CD4-positive, CD25-positive, alpha-beta regulatory T cell (primary cell): Measurements from ENCODE around the gene COTL1. TPM values are rescaled to one million over a fixed set of nuclear protein-coding genes. Genes with fewer than 3 reads are reported as not detected.

Source experiments
- ATAC-seq, 2 donors: fragments of 150-1000 bp; cut with Tn5 transposase; one replicate each; pipeline ENCODE4 v1.10.0; 2021; ENCODE audit warnings: low read depth in 2 of 2, moderate number of reproducible peaks in 2 of 2, moderate library complexity in 1 of 2
- DNase-seq, 3 donors: peaks; one replicate each; pipeline versions ENCODE4 v3.0.0 to v3.0.0-alpha.2; 2012 to 2022; ENCODE audit warnings: mixed read lengths in 1 of 3
- H3K27ac ChIP-seq: one replicate; pipeline ENCODE4 v1.7.0; 2013; ENCODE audit warnings: mild to moderate bottlenecking, low read length; ENCODE audit not compliant: insufficient read depth, poor library complexity, severe bottlenecking
- H3K27me3 ChIP-seq: one replicate; pipeline ENCODE4 v1.7.0; 2013; ENCODE audit warnings: low read length; ENCODE audit not compliant: control insufficient read depth, insufficient read depth
- H3K36me3 ChIP-seq: one replicate; pipeline ENCODE4 v1.7.0; 2013; ENCODE audit warnings: mild to moderate bottlenecking, low read length, moderate library complexity; ENCODE audit not compliant: control insufficient read depth, insufficient read depth
- H3K4me1 ChIP-seq: 2 replicates; pipeline ENCODE4 v1.7.0; 2013; ENCODE audit warnings: mild to moderate bottlenecking, low read length; ENCODE audit not compliant: insufficient read depth, control insufficient read depth, poor library complexity, severe bottlenecking
- H3K4me3 ChIP-seq: one replicate; pipeline ENCODE4 v1.7.0; 2013; ENCODE audit warnings: low read depth, mild to moderate bottlenecking, low read length, moderate library complexity
- H3K9me3 ChIP-seq, 2 experiments: 1 replicate in 1 of 2; 2 replicates in 1 of 2; pipeline ENCODE4 v1.7.0; 2013; ENCODE audit warnings: low read length in 2 of 2, mild to moderate bottlenecking in 1 of 2, moderate library complexity in 1 of 2; ENCODE audit not compliant: control insufficient read depth in 2 of 2
- H3K27ac Mint-ChIP-seq, 3 donors: one replicate each; pipeline ENCODE4 v1.8.0; 2020 to 2022; ENCODE audit warnings: mild to moderate bottlenecking in 3 of 3, mixed read lengths in 3 of 3, moderate library complexity in 2 of 3
- H3K27me3 Mint-ChIP-seq: one replicate; pipeline ENCODE4 v1.8.0; 2022; ENCODE audit warnings: mild to moderate bottlenecking, mixed read lengths
- H3K36me3 Mint-ChIP-seq: one replicate; pipeline ENCODE4 v1.8.0; 2020; ENCODE audit warnings: mixed read lengths
- H3K4me1 Mint-ChIP-seq, 4 donors: one replicate each; pipeline ENCODE4 v1.8.0; 2020 to 2022; ENCODE audit warnings: mixed read lengths in 4 of 4, mild to moderate bottlenecking in 1 of 4
- H3K4me3 Mint-ChIP-seq, 4 donors: one replicate each; pipeline ENCODE4 v1.8.0; 2020 to 2022; ENCODE audit warnings: mild to moderate bottlenecking in 4 of 4, mixed read lengths in 4 of 4, moderate library complexity in 3 of 4
- H3K9me3 Mint-ChIP-seq, 7 donors: one replicate each; pipeline ENCODE4 v1.8.0; 2020 to 2022; ENCODE audit warnings: mixed read lengths in 7 of 7, mild to moderate bottlenecking in 3 of 7, moderate library complexity in 2 of 7
- polyA plus RNA-seq, 4 donors: library from polyadenylated mRNA; unstranded; fragments of 300-500 nt; fragmentation: Illumina TruSeq; gene quantifications; one replicate each; pipeline ENCODE4 v1.2.3, GENCODE V29; 2021
- total RNA-seq: library from RNA; stranded (reverse); gene quantifications from one replicate; pipeline ENCODE4 v1.2.3, GENCODE V29; 2022

The COTL1 gene
- total and polyA plus RNA-seq, 5 donors from 2014 or later, result 353 to 761 (median 475) TPM

- H3K27ac Mint-ChIP-seq, result peak overlapping the region in 2 of 3 donors; percentile 58 to 90
- peaks cover 3% of the 10 kb centered on the region for H3K4me1 ChIP-seq
Observed at GRCh38 chr16:84568066-84568465, 49.8 kb downstream of the COTL1 start.

GRCh38 chr16:84567286-84567962 is 50.5 kb downstream of the COTL1 start:
- no peak overlapping the region for H3K27ac ChIP-seq
- no peak overlapping the region for H3K4me3 Mint-ChIP-seq
- peaks cover 0 to 12% (median 3%) of the 10 kb centered on the region in 7 donors for H3K9me3 Mint-ChIP-seq
- H3K27me3 ChIP-seq, result no peaks in the 10 kb centered on the region
- H3K36me3 Mint-ChIP-seq, result peaks cover 59% of the 10 kb centered on the region
- peaks cover 75% of the 10 kb centered on the region for H3K36me3 ChIP-seq
- peak overlapping the region in 2 of 3 donors; percentile 58 to 89 for H3K27ac Mint-ChIP-seq
- ATAC-seq (no peak), DNase-seq (no peak)
- H3K9me3 ChIP-seq, result peaks cover 4 to 7% of the 10 kb centered on the region in 2 experiments
- H3K27me3 Mint-ChIP-seq, result no peaks in the 10 kb centered on the region
- H3K4me3 ChIP-seq, result no peak overlapping the region
- peaks cover 6 to 31% (median 20%) of the 10 kb centered on the region in 4 donors for H3K4me1 Mint-ChIP-seq
- H3K4me1 ChIP-seq, result peaks cover 3% of the 10 kb centered on the region

More at GRCh38 chr16:84568066-84568465, 49.8 kb downstream of the COTL1 start:
- ATAC-seq, result no peak
- Mint-ChIP-seq H3K9me3 (peaks cover 0 to 13% (median 3%) of the 10 kb centered on the region in 7 donors), H3K4me3 (no peak overlapping the region), H3K4me1 (peaks cover 6 to 31% (median 22%) of the 10 kb centered on the region in 4 donors), H3K27me3 (no peaks in the 10 kb centered on the region), H3K36me3 (peaks cover 59% of the 10 kb centered on the region)
- Histone ChIP-seq H3K27ac (no peak overlapping the region), H3K4me3 (no peak overlapping the region), H3K9me3 (peaks cover 4 to 7% of the 10 kb centered on the region in 2 experiments), H3K36me3 (peaks cover 79% of the 10 kb centered on the region), H3K27me3 (no peaks in the 10 kb centered on the region)
- DNase-seq, result no peak

GRCh38 chr16:84566545-84567257 is 51.2 kb downstream of the COTL1 start:
- no peaks in the 10 kb centered on the region for H3K27me3 Mint-ChIP-seq
- H3K36me3 Mint-ChIP-seq, result peaks cover 59% of the 10 kb centered on the region
- ATAC-seq (no peak), DNase-seq (no peak)
- H3K27ac Mint-ChIP-seq, result peak overlapping the region in 1 of 3 donors; percentile 29
- peaks cover 3% of the 10 kb centered on the region for H3K4me1 ChIP-seq
- no peak overlapping the region for H3K27ac ChIP-seq
- H3K9me3 ChIP-seq, result peaks cover 4 to 7% of the 10 kb centered on the region in 2 experiments
- H3K4me3 Mint-ChIP-seq, result no peak overlapping the region
- H3K4me3 ChIP-seq, result no peak overlapping the region
- peaks cover 0 to 11% (median 3%) of the 10 kb centered on the region in 7 donors for H3K9me3 Mint-ChIP-seq
- no peaks in the 10 kb centered on the region for H3K27me3 ChIP-seq
- H3K4me1 Mint-ChIP-seq, result peaks cover 6 to 31% (median 20%) of the 10 kb centered on the region in 4 donors
- H3K36me3 ChIP-seq, result peaks cover 75% of the 10 kb centered on the region

- Histone ChIP-seq H3K4me1 (peaks cover 3% of the 10 kb centered on the region), H3K4me3 (no peak overlapping the region), H3K27ac (no peak overlapping the region), H3K27me3 (no peaks in the 10 kb centered on the region), H3K9me3 (peaks cover 0 to 6% of the 10 kb centered on the region in 2 experiments), H3K36me3 (peaks cover 67% of the 10 kb centered on the region)
- DNase-seq (no peak), ATAC-seq (no peak)
- H3K27me3 Mint-ChIP-seq, result no peaks in the 10 kb centered on the region
- H3K4me1 Mint-ChIP-seq, result peaks cover 6 to 31% (median 17%) of the 10 kb centered on the region in 4 donors
- H3K36me3 Mint-ChIP-seq, result peaks cover 52% of the 10 kb centered on the region
- peaks cover 0 to 8% (median 3%) of the 10 kb centered on the region in 7 donors for H3K9me3 Mint-ChIP-seq
- no peak overlapping the region for H3K4me3 Mint-ChIP-seq
- H3K27ac Mint-ChIP-seq, result no peak overlapping the region
Observed at GRCh38 chr16:84565669-84566495, 52.0 kb downstream of the COTL1 start.

GRCh38 chr16:84563786-84564420 is 54.0 kb downstream of the COTL1 start:
- no peaks in the 10 kb centered on the region for H3K9me3 ChIP-seq
- DNase-seq (no peak), ATAC-seq (no peak)
- H3K4me3 ChIP-seq, result no peak overlapping the region
- H3K4me1 ChIP-seq, result peaks cover 3% of the 10 kb centered on the region
- H3K36me3 ChIP-seq, result peaks cover 55% of the 10 kb centered on the region
- no peak overlapping the region for H3K27ac ChIP-seq
- peaks cover 35% of the 10 kb centered on the region for H3K36me3 Mint-ChIP-seq
- H3K27me3 ChIP-seq, result no peaks in the 10 kb centered on the region
- peak overlapping the region in 1 of 3 donors; percentile 26 for H3K27ac Mint-ChIP-seq
- peaks cover 11 to 18% (median 14%) of the 10 kb centered on the region in 4 donors for H3K4me1 Mint-ChIP-seq
- H3K9me3 Mint-ChIP-seq, result peaks cover 0 to 3% (median 0%) of the 10 kb centered on the region in 7 donors
- H3K4me3 Mint-ChIP-seq, result peak overlapping the region in 1 of 4 donors; percentile 43
- H3K27me3 Mint-ChIP-seq, result no peaks in the 10 kb centered on the region

GRCh38 chr16:84563064-84563715 is 54.7 kb downstream of the COTL1 start:
- no peak overlapping the region for H3K4me3 ChIP-seq
- DNase-seq (no peak), ATAC-seq (no peak)
- Mint-ChIP-seq H3K9me3 (peaks cover 0 to 1% (median 0%) of the 10 kb centered on the region in 7 donors), H3K36me3 (peaks cover 29% of the 10 kb centered on the region), H3K4me1 (peaks cover 6 to 13% (median 10%) of the 10 kb centered on the region in 4 donors), H3K27me3 (no peaks in the 10 kb centered on the region), H3K4me3 (no peak overlapping the region), H3K27ac (peak overlapping the region in 2 of 3 donors; percentile 26 to 69)
- peaks cover 51% of the 10 kb centered on the region for H3K36me3 ChIP-seq
- H3K27me3 ChIP-seq, result no peaks in the 10 kb centered on the region
- H3K4me1 ChIP-seq, result no peaks in the 10 kb centered on the region
- no peaks in the 10 kb centered on the region for H3K9me3 ChIP-seq
- no peak overlapping the region for H3K27ac ChIP-seq
